GM18861 (cell line): ENCODE results near the gene HES4.

Experiments used
- ATAC-seq: cut with Tn5 transposase; IDR thresholded peaks from one replicate; pipeline ENCODE4 v1.9.1; 2021; ENCODE audit not compliant: unreplicated experiment

HES4 gene

GRCh38 chr1:999725-1000356 lies at the start of gene HES4:
Gene HES4, minus strand, starts transcription at chr1:1000097. Its CDS starts 124 bp downstream, at chr1:999973.
- no peak for ATAC-seq

- no peak for ATAC-seq
These were observed 48.9 kb upstream of the HES4 start for GRCh38 chr1:1048765-1049164.

- no peak for ATAC-seq
These were observed 48.1 kb upstream of the HES4 start for GRCh38 chr1:1047963-1048362.

GRCh38 chr1:1047407-1047806 lies 47.5 kb upstream of the HES4 start:
- ATAC-seq: no peak

- ATAC-seq: no peak
These were observed 46.9 kb upstream of the HES4 start for GRCh38 chr1:1046767-1047166.

- ATAC-seq: no peak
These were observed 46.3 kb upstream of the HES4 start for GRCh38 chr1:1046243-1046642.

- ATAC-seq: no peak
These were observed 45.2 kb upstream of the HES4 start for GRCh38 chr1:1045129-1045528.

GRCh38 chr1:1044455-1045078 lies 44.7 kb upstream of the HES4 start:
- ATAC-seq: no peak

GRCh38 chr1:1043921-1044320 lies 44.0 kb upstream of the HES4 start:
- no peak for ATAC-seq

GRCh38 chr1:1043411-1043810 lies 43.5 kb upstream of the HES4 start:
- ATAC-seq: no peak

- ATAC-seq: no peak
These were observed 42.9 kb upstream of the HES4 start for GRCh38 chr1:1042835-1043234.

GRCh38 chr1:1041873-1042272 lies 42.0 kb upstream of the HES4 start:
- ATAC-seq: no peak

GRCh38 chr1:1041092-1041523 lies 41.2 kb upstream of the HES4 start:
- ATAC-seq: no peak

GRCh38 chr1:1040004-1040991 lies 40.4 kb upstream of the HES4 start:
- peak; percentile 39 for ATAC-seq

- no peak for ATAC-seq
These were observed 39.4 kb upstream of the HES4 start for GRCh38 chr1:1039145-1039910.

GRCh38 chr1:1038694-1039093 lies 38.8 kb upstream of the HES4 start:
- no peak for ATAC-seq

GRCh38 chr1:1037366-1038327 lies 37.8 kb upstream of the HES4 start:
- ATAC-seq: no peak

GRCh38 chr1:1035291-1035943 lies 35.5 kb upstream of the HES4 start:
- no peak for ATAC-seq

- ATAC-seq: no peak
These were observed 34.5 kb upstream of the HES4 start for GRCh38 chr1:1034439-1034781.
